Measurements from ENCODE around the gene ACTN1.

DNA sequence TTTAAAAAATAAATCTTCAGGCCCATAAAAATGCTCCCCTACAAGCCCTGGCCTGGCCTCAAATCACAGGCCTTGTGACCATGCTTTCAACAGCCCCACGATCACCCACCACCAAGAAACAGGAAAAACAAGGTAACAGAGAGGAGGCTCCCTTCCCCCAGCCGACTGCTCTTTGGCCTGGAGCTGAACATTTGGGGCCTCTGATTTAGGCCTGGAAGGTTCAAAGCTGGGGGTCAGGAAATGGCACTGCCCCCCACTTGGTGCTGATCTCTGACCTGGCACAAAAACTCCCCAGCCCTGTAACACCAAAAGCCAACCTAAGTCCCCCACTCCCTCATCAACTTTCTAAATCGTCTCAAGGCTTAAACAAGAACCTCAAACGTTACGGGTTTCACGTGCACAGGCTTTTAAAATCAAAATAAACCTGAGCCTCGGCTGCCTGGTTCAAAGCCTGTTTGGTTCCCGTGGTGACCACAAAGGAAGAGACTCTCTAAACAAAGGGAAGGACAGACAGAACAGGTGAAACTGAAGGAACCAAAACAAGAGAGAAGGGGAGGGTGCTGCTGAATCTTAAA, 9.0 kb downstream of the ACTN1 start:
- TF ChIP-seq POLR2AphosphoS5 (IDR thresholded peaks at IDR 0.05; ENCODE audit: low read depth, low read length) (no peak), PAX5 (IDR thresholded peaks at IDR 0.05; ENCODE audit: insufficient read depth, low read length, severe bottlenecking) (no peak), POLR2A (IDR thresholded peaks at IDR 0.05; ENCODE audit: low read depth, low read length) (no peak)
